GM12873 (cell line): ENCODE results near the gene PDIK1L.

Experiments
- CTCF ChIP-seq: IDR thresholded peaks from 2 replicates; pipeline ENCODE4 v1.5.1; 2012; ENCODE audit warnings: low read depth, mild to moderate bottlenecking, moderate library complexity, low read length, control low read depth; ENCODE audit not compliant: insufficient read depth; ENCODE audit errors: missing control alignments

PDIK1L gene

GRCh38 chr1:26090893-26091292, 20.7 kb upstream of the PDIK1L start:
- no peak for TF ChIP-seq CTCF

DNA sequence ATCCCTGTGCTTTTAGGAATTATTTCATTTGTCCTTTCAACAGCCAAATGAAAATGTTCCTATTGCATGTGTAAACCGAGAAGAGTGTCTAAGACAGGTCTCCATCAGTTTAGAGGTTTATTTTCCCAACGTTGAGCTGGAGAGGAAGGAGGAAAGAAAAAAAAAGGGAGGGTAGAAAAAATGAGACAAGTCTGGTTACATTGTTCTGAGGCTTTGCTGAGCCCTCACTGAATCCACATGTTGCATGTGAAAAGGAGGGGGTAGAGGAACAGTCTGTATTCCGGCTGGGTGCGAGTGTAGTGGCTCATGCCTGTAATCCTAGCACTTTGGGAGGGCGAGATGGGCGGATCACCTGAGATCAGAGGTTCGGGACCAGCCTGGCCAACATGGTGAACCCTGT, 19.2 kb upstream of the PDIK1L start:
- TF ChIP-seq CTCF, result no peak

- no peak for TF ChIP-seq CTCF
Measured at GRCh38 chr1:26094076-26094669, 17.5 kb upstream of the PDIK1L start.

GRCh38 chr1:26094677-26095383, 16.8 kb upstream of the PDIK1L start:
- no peak for TF ChIP-seq CTCF

DNA sequence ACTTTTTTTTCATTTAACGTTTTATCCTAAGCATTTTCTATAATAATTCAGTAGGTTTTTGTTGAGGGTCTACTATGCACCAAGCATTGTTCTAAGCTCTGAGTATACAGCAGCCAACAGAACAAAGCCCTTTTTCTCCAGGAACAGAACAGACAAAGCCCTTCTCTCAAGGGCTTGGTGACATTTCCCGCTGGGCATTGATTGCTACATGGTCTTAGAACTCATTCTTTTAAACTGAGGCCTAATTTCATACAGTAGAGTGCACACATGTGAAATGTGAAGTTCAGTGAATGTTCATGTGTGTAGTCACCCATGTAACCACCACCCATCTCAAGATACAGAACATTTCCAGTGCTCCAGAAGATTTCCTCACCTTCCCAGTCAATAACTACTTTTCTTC, 15.2 kb upstream of the PDIK1L start:
- TF ChIP-seq CTCF, result no peak

- TF ChIP-seq CTCF, result no peak
Measured at GRCh38 chr1:26097696-26098095, 13.9 kb upstream of the PDIK1L start.

DNA sequence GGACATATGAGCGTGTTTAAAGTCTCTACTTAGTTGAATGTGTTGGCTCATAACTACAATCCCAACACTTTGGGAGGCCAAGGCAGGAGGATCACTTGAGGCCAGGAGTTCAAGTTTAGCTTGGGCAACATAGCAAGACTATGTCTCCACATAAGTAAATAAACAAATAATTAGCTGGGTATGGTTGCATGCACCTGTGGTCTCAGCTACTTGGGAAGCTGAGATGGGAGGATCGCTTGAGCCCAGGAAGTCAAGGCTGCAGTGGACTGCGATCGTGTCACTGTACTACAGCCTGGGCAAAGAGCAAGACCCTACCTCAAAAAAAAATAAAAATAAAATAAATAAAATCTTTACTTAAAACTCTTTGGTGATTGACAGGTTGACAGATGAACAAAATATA, 13.0 kb upstream of the PDIK1L start:
- no peak for TF ChIP-seq CTCF
